WI38 (cell line): ENCODE results near the gene WASL.

Experiments used
- H3K4me3 ChIP-seq: 2 replicates; pipeline ENCODE4 v1.5.1; 2011; ENCODE audit warnings: low read depth, mild to moderate bottlenecking, control low read depth, low read length
- CTCF ChIP-seq: IDR thresholded peaks from 2 replicates; pipeline ENCODE4 v1.5.1; 2012; ENCODE audit warnings: low read depth, mild to moderate bottlenecking, control low read depth, low read length

The WASL gene

GRCh38 chr7:123679614-123680013 lies 69.2 kb downstream of the WASL start:
- no peak overlapping the region for H3K4me3 ChIP-seq
- no peak for TF ChIP-seq CTCF

GRCh38 chr7:123677061-123677715 lies 71.6 kb downstream of the WASL start:
- no peak for TF ChIP-seq CTCF
- H3K4me3 ChIP-seq, result no peak overlapping the region

- H3K4me3 ChIP-seq, result no peak overlapping the region
These were observed 73.7 kb downstream of the WASL start for GRCh38 chr7:123675181-123675473.

GRCh38 chr7:123674399-123675180 lies 74.2 kb downstream of the WASL start:
- TF ChIP-seq CTCF, result no peak
- no peak overlapping the region for H3K4me3 ChIP-seq

More at GRCh38 chr7:123675181-123675473, 73.7 kb downstream of the WASL start:
- no peak for TF ChIP-seq CTCF

- no peak for TF ChIP-seq CTCF
- no peak overlapping the region for H3K4me3 ChIP-seq
These were observed 74.9 kb downstream of the WASL start for GRCh38 chr7:123673752-123674398.

- no peak for TF ChIP-seq CTCF
- H3K4me3 ChIP-seq, result no peak overlapping the region
These were observed 75.6 kb downstream of the WASL start for GRCh38 chr7:123673137-123673732.
